HEK293T (cell line): ENCODE data around the gene PHF11.

Experiments used
- CTCF ChIA-PET: fragments of 350-600 bp; formaldehyde crosslinking; extraction: SDS; loops from one replicate; lab custom pipeline; 2021; ENCODE audit warnings: antibody characterized with exemption, inconsistent platforms; lab: Yijun Ruan, JAX
- POLR2A ChIA-PET: fragments of 350-600 bp; formaldehyde crosslinking; extraction: SDS; loops from one replicate; lab custom pipeline; 2020; ENCODE audit warnings: antibody characterized with exemption, inconsistent platforms; lab: Yijun Ruan, JAX
- DNase-seq: peaks from one replicate; pipeline ENCODE4 v3.0.0; 2012; ENCODE audit warnings: mixed read lengths; ENCODE audit errors: extremely low spot score
- ARNT ChIP-seq: fragments of 450-650 bp; IDR thresholded peaks from 2 replicates; pipeline ENCODE4 v1.6.1; 2017; ENCODE audit warnings: mild to moderate bottlenecking
- BHLHE40 ChIP-seq: fragments of 450-650 bp; IDR thresholded peaks from 2 replicates; pipeline ENCODE4 v1.6.1; 2016; ENCODE audit warnings: mild to moderate bottlenecking, moderate library complexity, borderline replicate concordance
- CTBP1 ChIP-seq: fragments of 450-650 bp; IDR thresholded peaks from 2 replicates; pipeline ENCODE4 v1.6.1; 2016; ENCODE audit warnings: borderline replicate concordance
- ELF4 ChIP-seq: fragments of 450-650 bp; IDR thresholded peaks from 2 replicates; pipeline ENCODE4 v1.6.1; 2017; ENCODE audit warnings: antibody characterized with exemption
- FOXA1 ChIP-seq: fragments of 450-650 bp; IDR thresholded peaks from 2 replicates; pipeline ENCODE4 v1.6.1; 2016; ENCODE audit warnings: mild to moderate bottlenecking
- FOXK2 ChIP-seq: fragments of 450-650 bp; IDR thresholded peaks from 2 replicates; pipeline ENCODE4 v1.6.1; 2016; ENCODE audit warnings: mild to moderate bottlenecking
- FOXM1 ChIP-seq: fragments of 450-650 bp; IDR thresholded peaks from 2 replicates; pipeline ENCODE4 v1.6.1; 2017; ENCODE audit warnings: mild to moderate bottlenecking, borderline replicate concordance
- HDGF ChIP-seq: fragments of 450-650 bp; IDR thresholded peaks from 2 replicates; pipeline ENCODE4 v1.6.1; 2017; ENCODE audit warnings: antibody characterized with exemption, borderline replicate concordance
- L3MBTL2 ChIP-seq: fragments of 450-650 bp; conservative IDR thresholded peaks from 2 replicates; pipeline ENCODE4 v1.6.1; 2016; ENCODE audit warnings: mild to moderate bottlenecking
- LEF1 ChIP-seq: fragments of 450-650 bp; IDR thresholded peaks from 2 replicates; pipeline ENCODE4 v1.6.1; 2017; ENCODE audit warnings: mild to moderate bottlenecking, borderline replicate concordance
- NFRKB ChIP-seq: fragments of 450-650 bp; IDR thresholded peaks from 2 replicates; pipeline ENCODE4 v1.6.1; 2016; ENCODE audit warnings: mild to moderate bottlenecking, moderate library complexity
- PKNOX1 ChIP-seq: fragments of 450-650 bp; IDR thresholded peaks from 2 replicates; pipeline ENCODE4 v1.6.1; 2016
- SP1 ChIP-seq: fragments of 450-650 bp; IDR thresholded peaks from 2 replicates; pipeline ENCODE4 v1.6.1; 2017
- SUZ12 ChIP-seq: fragments of 450-650 bp; IDR thresholded peaks from 2 replicates; pipeline ENCODE4 v1.6.1; 2016; ENCODE audit warnings: mild to moderate bottlenecking
- TARDBP ChIP-seq: fragments of 450-650 bp; IDR thresholded peaks from 2 replicates; pipeline ENCODE4 v1.6.1; 2016
- ZNF384 ChIP-seq: fragments of 450-650 bp; IDR thresholded peaks from 2 replicates; pipeline ENCODE4 v1.6.1; 2016

Gene PHF11

GRCh38 chr13:49532593-49532992 is 36.8 kb downstream of the PHF11 start:
- no peak for TF ChIP-seq FOXK2
- POLR2A ChIA-PET = no interaction called here
- DNase-seq = no peak
- CTCF ChIA-PET = no interaction called here

GRCh38 chr13:49533011-49533410 is 37.3 kb downstream of the PHF11 start:
- CTCF ChIA-PET = no interaction called here

GRCh38 chr13:49533591-49534269 is 38.0 kb downstream of the PHF11 start:
- no peak for TF ChIP-seq L3MBTL2
- no peak for TF ChIP-seq CTBP1
- no peak for TF ChIP-seq ZNF384
- TF ChIP-seq FOXM1 = no peak
- no peak for TF ChIP-seq HDGF
- TF ChIP-seq SP1 = no peak
- TF ChIP-seq TARDBP = no peak
- TF ChIP-seq BHLHE40 = no peak
- no peak for TF ChIP-seq PKNOX1
- no peak for TF ChIP-seq ARNT
- TF ChIP-seq ELF4 = no peak
- TF ChIP-seq FOXA1 = no peak
- TF ChIP-seq NFRKB = no peak
- no peak for TF ChIP-seq SUZ12
- TF ChIP-seq LEF1 = no peak
- no peak for TF ChIP-seq FOXK2
- CTCF ChIA-PET = no interaction called here
- POLR2A ChIA-PET = no interaction called here
- no peak for DNase-seq

More at GRCh38 chr13:49533011-49533410, 37.3 kb downstream of the PHF11 start:
- DNase-seq = no peak
- TF ChIP-seq L3MBTL2 = no peak
- TF ChIP-seq BHLHE40 = no peak
- TF ChIP-seq TARDBP = no peak
- TF ChIP-seq CTBP1 = no peak
- TF ChIP-seq HDGF = no peak
- no peak for TF ChIP-seq ZNF384
- TF ChIP-seq ELF4 = no peak
- no peak for TF ChIP-seq LEF1
- POLR2A ChIA-PET = no interaction called here

GRCh38 chr13:49536144-49536873 is 40.6 kb downstream of the PHF11 start:
- ChIA-PET POLR2A (no interaction called here), CTCF (no interaction called here)
- TF ChIP-seq CTBP1 = no peak
- no peak for TF ChIP-seq ZNF384
- no peak for TF ChIP-seq LEF1
- TF ChIP-seq FOXM1 = no peak
- no peak for TF ChIP-seq SP1
- TF ChIP-seq TARDBP = no peak
- no peak for TF ChIP-seq HDGF
- no peak for TF ChIP-seq SUZ12
- TF ChIP-seq BHLHE40 = no peak
- no peak for TF ChIP-seq FOXA1
- no peak for TF ChIP-seq FOXK2
- no peak for TF ChIP-seq ARNT
- no peak for DNase-seq

GRCh38 chr13:49538404-49538803 is 42.7 kb downstream of the PHF11 start:
- CTCF ChIA-PET = no interaction called here
- POLR2A ChIA-PET = no interaction called here
- no peak for DNase-seq
- TF ChIP-seq LEF1 (no peak), NFRKB (no peak), FOXK2 (no peak), FOXM1 (no peak), SUZ12 (no peak), FOXA1 (no peak), TARDBP (no peak), ELF4 (no peak), BHLHE40 (no peak), SP1 (no peak), ZNF384 (no peak), CTBP1 (no peak), ARNT (no peak)

- no peak for TF ChIP-seq ELF4
- no peak for TF ChIP-seq FOXK2
- TF ChIP-seq HDGF = no peak
- TF ChIP-seq PKNOX1 = no peak
- TF ChIP-seq TARDBP = no peak
- no peak for DNase-seq
- CTCF ChIA-PET = no interaction called here
- POLR2A ChIA-PET = no interaction called here
These were observed 43.6 kb downstream of the PHF11 start for GRCh38 chr13:49539313-49539712.

GRCh38 chr13:49539746-49540145 is 44.0 kb downstream of the PHF11 start:
- TF ChIP-seq ELF4 (no peak), ARNT (no peak), HDGF (no peak), FOXA1 (no peak), SP1 (no peak), TARDBP (no peak), NFRKB (no peak), SUZ12 (no peak), ZNF384 (no peak), FOXK2 (no peak), BHLHE40 (no peak), LEF1 (no peak), FOXM1 (no peak), L3MBTL2 (no peak), CTBP1 (no peak), PKNOX1 (no peak)
- no peak for DNase-seq
- CTCF ChIA-PET = no interaction called here
- POLR2A ChIA-PET = no interaction called here
